ENCODE data around the gene STARD5.

Gene STARD5

GRCh38 chr15:81288040-81288439 lies 35.9 kb downstream of the STARD5 start:
- H3K36me3 ChIP-seq (ENCODE audit: insufficient read depth, low read length): no peaks in the 10 kb centered on the region
- H3K9ac ChIP-seq (ENCODE audit: low read depth, low read length): no peak overlapping the region
- H3K27me3 ChIP-seq (ENCODE audit: control insufficient read depth, insufficient read depth, low read length): peaks cover 59% of the 10 kb centered on the region
- no peak overlapping the region for H3K4me2 ChIP-seq (ENCODE audit: low read length)
- H3K9me3 ChIP-seq (replicated peaks; ENCODE audit: low read length): no peaks in the 10 kb centered on the region
- H3K4me1 ChIP-seq (ENCODE audit: control insufficient read depth, insufficient read depth, low read length): no peaks in the 10 kb centered on the region
- no peak overlapping the region for H3K4me3 ChIP-seq (ENCODE audit: low read length)

GRCh38 chr15:81286621-81287121 lies 37.3 kb downstream of the STARD5 start:
- no peak overlapping the region for H3K9ac ChIP-seq (ENCODE audit: low read depth, low read length)
- no peaks in the 10 kb centered on the region for H3K36me3 ChIP-seq (ENCODE audit: insufficient read depth, low read length)
- peaks cover 56% of the 10 kb centered on the region for H3K27me3 ChIP-seq (ENCODE audit: control insufficient read depth, insufficient read depth, low read length)
- H3K4me1 ChIP-seq (ENCODE audit: control insufficient read depth, insufficient read depth, low read length): no peaks in the 10 kb centered on the region
- H3K9me3 ChIP-seq (replicated peaks; ENCODE audit: low read length): no peaks in the 10 kb centered on the region
- H3K4me2 ChIP-seq (ENCODE audit: low read length): no peak overlapping the region
- no peak overlapping the region for H3K4me3 ChIP-seq (ENCODE audit: low read length)

- Histone ChIP-seq H3K9ac (ENCODE audit: low read depth, low read length) (no peak overlapping the region), H3K4me1 (ENCODE audit: control insufficient read depth, insufficient read depth, low read length) (no peaks in the 10 kb centered on the region), H3K9me3 (replicated peaks; ENCODE audit: low read length) (no peaks in the 10 kb centered on the region), H3K27me3 (ENCODE audit: control insufficient read depth, insufficient read depth, low read length) (peaks cover 58% of the 10 kb centered on the region), H3K4me2 (ENCODE audit: low read length) (no peak overlapping the region), H3K4me3 (ENCODE audit: low read length) (no peak overlapping the region), H3K36me3 (ENCODE audit: insufficient read depth, low read length) (no peaks in the 10 kb centered on the region)
These were observed 38.5 kb downstream of the STARD5 start for GRCh38 chr15:81285461-81285860.

GRCh38 chr15:81284256-81285031 lies 39.5 kb downstream of the STARD5 start:
- Histone ChIP-seq H3K4me2 (ENCODE audit: low read length) (no peak overlapping the region), H3K4me1 (ENCODE audit: control insufficient read depth, insufficient read depth, low read length) (peaks cover 7% of the 10 kb centered on the region), H3K9me3 (replicated peaks; ENCODE audit: low read length) (no peaks in the 10 kb centered on the region), H3K36me3 (ENCODE audit: insufficient read depth, low read length) (no peaks in the 10 kb centered on the region), H3K4me3 (ENCODE audit: low read length) (no peak overlapping the region), H3K27me3 (ENCODE audit: control insufficient read depth, insufficient read depth, low read length) (peaks cover 55% of the 10 kb centered on the region), H3K9ac (ENCODE audit: low read depth, low read length) (no peak overlapping the region)

GRCh38 chr15:81282911-81283310 lies 41.0 kb downstream of the STARD5 start:
- no peak overlapping the region for H3K4me3 ChIP-seq (ENCODE audit: low read length)
- no peaks in the 10 kb centered on the region for H3K9me3 ChIP-seq (replicated peaks; ENCODE audit: low read length)
- H3K4me1 ChIP-seq (ENCODE audit: control insufficient read depth, insufficient read depth, low read length): peaks cover 7% of the 10 kb centered on the region
- H3K27me3 ChIP-seq (ENCODE audit: control insufficient read depth, insufficient read depth, low read length): peaks cover 51% of the 10 kb centered on the region
- no peak overlapping the region for H3K9ac ChIP-seq (ENCODE audit: low read depth, low read length)
- no peaks in the 10 kb centered on the region for H3K36me3 ChIP-seq (ENCODE audit: insufficient read depth, low read length)
- H3K4me2 ChIP-seq (ENCODE audit: low read length): no peak overlapping the region

- Histone ChIP-seq H3K4me2 (ENCODE audit: low read length) (no peak overlapping the region), H3K4me1 (ENCODE audit: control insufficient read depth, insufficient read depth, low read length) (peaks cover 7% of the 10 kb centered on the region), H3K9ac (ENCODE audit: low read depth, low read length) (no peak overlapping the region), H3K36me3 (ENCODE audit: insufficient read depth, low read length) (no peaks in the 10 kb centered on the region), H3K4me3 (ENCODE audit: low read length) (no peak overlapping the region), H3K9me3 (replicated peaks; ENCODE audit: low read length) (no peaks in the 10 kb centered on the region), H3K27me3 (ENCODE audit: control insufficient read depth, insufficient read depth, low read length) (peaks cover 48% of the 10 kb centered on the region)
These were observed 41.4 kb downstream of the STARD5 start for GRCh38 chr15:81282606-81282895.

- Histone ChIP-seq H3K4me2 (ENCODE audit: low read length) (no peak overlapping the region), H3K4me3 (ENCODE audit: low read length) (no peak overlapping the region), H3K27me3 (ENCODE audit: control insufficient read depth, insufficient read depth, low read length) (peaks cover 42% of the 10 kb centered on the region), H3K9ac (ENCODE audit: low read depth, low read length) (no peak overlapping the region), H3K36me3 (ENCODE audit: insufficient read depth, low read length) (no peaks in the 10 kb centered on the region), H3K4me1 (ENCODE audit: control insufficient read depth, insufficient read depth, low read length) (peaks cover 7% of the 10 kb centered on the region), H3K9me3 (replicated peaks; ENCODE audit: low read length) (peaks cover 5% of the 10 kb centered on the region)
These were observed 42.0 kb downstream of the STARD5 start for GRCh38 chr15:81281766-81282605.

- peaks cover 36% of the 10 kb centered on the region for H3K27me3 ChIP-seq (ENCODE audit: control insufficient read depth, insufficient read depth, low read length)
- H3K4me3 ChIP-seq (ENCODE audit: low read length): no peak overlapping the region
- H3K4me1 ChIP-seq (ENCODE audit: control insufficient read depth, insufficient read depth, low read length): peaks cover 7% of the 10 kb centered on the region
- no peaks in the 10 kb centered on the region for H3K36me3 ChIP-seq (ENCODE audit: insufficient read depth, low read length)
- H3K9ac ChIP-seq (ENCODE audit: low read depth, low read length): no peak overlapping the region
- H3K4me2 ChIP-seq (ENCODE audit: low read length): no peak overlapping the region
- peaks cover 6% of the 10 kb centered on the region for H3K9me3 ChIP-seq (replicated peaks; ENCODE audit: low read length)
These were observed 42.5 kb downstream of the STARD5 start for GRCh38 chr15:81281456-81281735.

- Histone ChIP-seq H3K36me3 (ENCODE audit: insufficient read depth, low read length) (no peaks in the 10 kb centered on the region), H3K4me3 (ENCODE audit: low read length) (no peak overlapping the region), H3K4me2 (ENCODE audit: low read length) (no peak overlapping the region), H3K9me3 (replicated peaks; ENCODE audit: low read length) (peaks cover 6% of the 10 kb centered on the region), H3K27me3 (ENCODE audit: control insufficient read depth, insufficient read depth, low read length) (peaks cover 31% of the 10 kb centered on the region), H3K9ac (ENCODE audit: low read depth, low read length) (no peak overlapping the region), H3K4me1 (ENCODE audit: control insufficient read depth, insufficient read depth, low read length) (peaks cover 7% of the 10 kb centered on the region)
These were observed 43.1 kb downstream of the STARD5 start for GRCh38 chr15:81280696-81281455.

- peaks cover 25% of the 10 kb centered on the region for H3K27me3 ChIP-seq (ENCODE audit: control insufficient read depth, insufficient read depth, low read length)
- no peak overlapping the region for H3K4me3 ChIP-seq (ENCODE audit: low read length)
- peaks cover 6% of the 10 kb centered on the region for H3K9me3 ChIP-seq (replicated peaks; ENCODE audit: low read length)
- H3K36me3 ChIP-seq (ENCODE audit: insufficient read depth, low read length): no peaks in the 10 kb centered on the region
- peaks cover 11% of the 10 kb centered on the region for H3K4me1 ChIP-seq (ENCODE audit: control insufficient read depth, insufficient read depth, low read length)
- no peak overlapping the region for H3K4me2 ChIP-seq (ENCODE audit: low read length)
- H3K9ac ChIP-seq (ENCODE audit: low read depth, low read length): no peak overlapping the region
These were observed 44.1 kb downstream of the STARD5 start for GRCh38 chr15:81279621-81280485.

Measured in skeletal muscle satellite cell (primary cell).